ENCODE data around the gene URM1.
"Not testable (repeated sequence)": the region's sequence is repeated elsewhere in the genome, so short reads cannot be mapped to it uniquely, and the experiment has no call there.

Gene URM1

GRCh38 chr9:128370752-128371629 is at the start of gene URM1:
TSS of gene URM1 (plus strand) at chr9:128371374. CDS start at chr9:128371381, 7 bp downstream.
- peak; percentile 97 for DNase-seq (ENCODE audit: low spot score)

- DNase-seq (ENCODE audit: low spot score), result no peak
Measured at GRCh38 chr9:128321879-128322403, 49.2 kb upstream of the URM1 start.

DNA sequence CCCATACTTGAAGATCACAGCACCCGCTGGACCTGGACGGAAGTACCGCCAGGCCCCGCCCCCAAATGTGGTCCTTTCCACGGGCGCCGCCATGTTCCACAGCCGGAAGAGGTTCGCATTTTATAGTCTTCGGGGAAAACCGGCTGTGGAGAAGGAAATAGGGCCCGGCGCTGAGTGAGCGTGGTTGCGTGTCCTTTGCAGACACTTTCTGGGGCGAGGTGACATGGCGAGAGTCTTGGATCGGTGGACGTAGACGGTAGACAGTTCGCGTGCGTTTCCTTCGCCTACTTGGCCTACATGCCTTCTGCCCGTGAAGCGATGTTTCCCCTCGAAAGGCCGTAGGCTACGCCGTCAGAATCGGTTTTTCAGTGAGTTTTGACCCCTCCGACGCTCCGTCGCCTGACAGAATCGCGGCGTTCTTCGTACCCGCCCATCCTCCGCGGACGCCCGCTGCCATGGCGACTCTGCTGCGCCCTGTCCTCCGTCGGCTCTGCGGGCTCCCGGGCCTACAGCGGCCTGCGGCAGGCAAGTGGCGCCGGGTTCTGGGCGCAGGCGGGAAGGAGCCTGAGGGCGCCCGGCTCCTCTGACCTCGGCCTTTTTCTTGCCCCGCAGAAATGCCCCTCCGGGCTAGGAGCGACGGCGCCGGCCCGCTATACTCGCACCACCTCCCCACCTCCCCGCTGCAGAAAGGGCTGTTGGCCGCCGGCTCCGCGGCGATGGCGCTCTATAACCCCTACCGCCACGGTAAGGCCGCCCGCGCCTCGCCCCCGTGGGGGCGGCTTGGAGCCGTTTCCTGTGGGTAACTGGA is 48.6 kb upstream of the URM1 start, which contains the start of the genes COQ4 and TRUB2:
Gene COQ4, plus strand, starts transcription at position 436 of the 808 bp plus-strand sequence. Its CDS starts 20 bp downstream, at position 456.
Gene TRUB2, minus strand, starts transcription at position 44 of the 808 bp plus-strand sequence. Its CDS starts 39 bp downstream, at position 5.
- DNase-seq (ENCODE audit: low spot score), result peak; percentile 95

DNA sequence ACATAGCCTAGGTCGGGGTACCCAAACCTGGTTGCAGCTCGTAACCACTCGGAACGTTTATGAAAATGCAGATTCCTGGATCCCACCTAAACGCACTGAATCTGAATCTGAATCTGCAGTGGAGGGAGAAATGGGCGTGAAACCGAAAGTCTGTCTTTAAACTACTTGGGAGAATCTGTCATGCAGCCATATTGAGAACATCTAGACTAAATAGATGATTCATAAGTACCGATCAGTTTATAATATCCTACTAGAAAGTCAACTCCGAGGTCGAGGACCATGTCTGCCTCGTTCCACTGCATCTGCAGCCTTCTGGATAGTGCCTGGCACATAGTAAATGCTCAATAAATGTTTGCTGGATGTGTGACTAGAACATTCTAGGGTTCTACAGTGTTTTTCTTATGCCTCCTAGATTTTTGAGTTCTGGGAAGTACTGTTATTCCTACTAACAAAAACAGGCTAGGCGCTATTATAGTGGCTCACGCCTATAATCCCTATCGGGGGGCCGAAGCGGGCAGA is 47.9 kb upstream of the URM1 start:
- no peak for DNase-seq (ENCODE audit: low spot score)

DNA sequence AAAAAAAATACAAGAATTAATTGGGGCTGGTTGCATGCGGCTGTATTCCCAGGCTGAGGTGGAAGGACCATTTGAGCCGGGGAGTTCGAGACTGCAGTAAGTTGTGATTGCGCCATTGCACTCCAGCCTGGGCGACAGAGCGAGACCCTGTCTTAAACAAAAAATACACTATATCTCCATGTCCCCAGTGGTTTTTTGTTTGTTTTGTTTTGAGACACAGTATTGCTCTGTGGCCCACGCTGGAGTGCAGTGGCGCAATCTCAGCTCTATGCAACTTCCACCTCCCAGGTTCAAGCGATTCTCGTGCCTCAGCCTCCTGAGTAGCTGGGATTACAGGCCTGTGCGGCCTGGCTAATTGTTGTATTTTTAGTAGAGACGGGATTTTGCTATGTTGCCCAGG is 47.4 kb upstream of the URM1 start:
- no peak for DNase-seq (ENCODE audit: low spot score)

- no peak for DNase-seq (ENCODE audit: low spot score)
Measured at GRCh38 chr9:128324401-128324800, 46.8 kb upstream of the URM1 start.

DNA sequence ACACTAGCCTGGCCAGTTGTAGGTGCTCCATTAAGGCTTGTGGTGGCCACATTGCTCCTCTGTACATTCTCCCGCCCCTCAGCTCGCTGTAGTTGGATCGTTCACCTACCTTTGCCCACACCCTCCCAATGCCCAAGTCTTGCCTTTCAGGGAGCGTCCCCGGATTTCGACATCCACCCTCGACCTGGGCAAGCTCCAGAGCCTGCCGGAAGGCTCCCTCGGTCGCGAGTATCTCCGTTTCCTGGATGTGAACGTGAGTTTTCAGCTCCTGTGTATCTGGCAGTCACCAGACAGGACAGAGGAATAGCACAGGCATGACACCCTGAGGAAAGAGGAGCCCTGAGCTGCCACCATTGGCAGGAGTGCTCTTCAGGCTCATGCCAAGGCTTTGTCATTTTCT is 45.5 kb upstream of the URM1 start:
- DNase-seq (ENCODE audit: low spot score), result no peak

DNA sequence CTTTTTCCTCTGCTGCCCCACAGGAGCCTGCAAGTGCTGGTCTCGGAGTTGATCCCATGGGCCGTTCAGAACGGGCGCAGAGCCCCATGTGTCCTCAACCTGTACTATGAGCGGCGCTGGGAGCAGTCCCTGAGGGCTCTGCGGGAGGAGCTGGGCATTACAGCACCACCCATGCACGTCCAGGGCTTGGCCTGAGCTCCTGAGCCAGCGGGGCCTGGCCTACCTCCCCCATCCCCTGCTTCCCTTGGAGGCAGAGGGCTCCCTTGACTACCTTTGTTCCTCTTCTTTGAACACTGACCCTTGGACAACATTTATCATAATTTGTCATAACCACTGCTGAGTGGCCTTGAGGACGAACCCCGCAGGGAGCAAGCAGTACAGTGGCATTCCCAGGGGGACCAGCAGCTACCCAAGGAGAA is 37.7 kb upstream of the URM1 start:
- DNase-seq (ENCODE audit: low spot score), result no peak

DNA sequence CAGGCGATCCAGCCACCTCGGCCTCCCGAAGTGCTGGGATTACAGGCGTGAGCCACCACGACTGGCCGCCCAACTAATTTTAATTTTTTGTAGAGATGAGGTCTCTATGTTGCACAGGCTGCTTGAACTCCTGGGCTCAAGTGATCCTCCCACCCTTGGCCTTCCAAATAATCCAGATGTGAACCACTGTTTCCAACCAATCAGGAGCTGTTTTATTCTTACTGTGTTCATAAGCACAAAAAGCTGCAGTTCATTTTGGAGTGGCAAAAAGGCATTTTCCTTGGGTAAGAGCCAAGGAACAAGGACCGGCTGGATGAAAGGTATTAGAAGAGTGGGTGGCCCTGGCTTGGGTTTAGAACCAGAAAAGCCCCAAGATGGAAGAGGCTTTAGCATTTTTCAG is 36.0 kb upstream of the URM1 start:
- DNase-seq (ENCODE audit: low spot score), result no peak

DNA sequence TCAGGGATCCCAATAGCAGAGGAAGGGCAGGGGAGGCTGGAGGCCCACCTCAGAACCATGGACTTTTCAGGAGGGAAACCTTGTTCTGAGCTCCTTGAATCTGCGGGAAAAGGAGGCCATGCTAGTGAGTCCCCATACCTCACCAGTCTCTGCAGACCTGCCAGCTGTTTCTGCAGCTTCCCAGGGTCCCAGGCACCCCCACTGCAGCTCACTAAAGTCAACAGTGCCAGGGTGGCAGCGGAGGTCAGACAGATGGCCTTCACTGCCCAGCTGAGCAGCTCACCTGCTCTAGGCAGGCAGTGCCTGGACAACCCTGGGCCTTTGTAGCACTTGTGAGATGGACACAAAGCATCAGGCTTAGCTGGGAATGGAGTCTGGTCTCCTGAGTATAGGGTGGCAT is 35.3 kb upstream of the URM1 start:
- no peak for DNase-seq (ENCODE audit: low spot score)

GRCh38 chr9:128337936-128338335 is 33.2 kb upstream of the URM1 start:
- DNase-seq (ENCODE audit: low spot score), result no peak

DNA sequence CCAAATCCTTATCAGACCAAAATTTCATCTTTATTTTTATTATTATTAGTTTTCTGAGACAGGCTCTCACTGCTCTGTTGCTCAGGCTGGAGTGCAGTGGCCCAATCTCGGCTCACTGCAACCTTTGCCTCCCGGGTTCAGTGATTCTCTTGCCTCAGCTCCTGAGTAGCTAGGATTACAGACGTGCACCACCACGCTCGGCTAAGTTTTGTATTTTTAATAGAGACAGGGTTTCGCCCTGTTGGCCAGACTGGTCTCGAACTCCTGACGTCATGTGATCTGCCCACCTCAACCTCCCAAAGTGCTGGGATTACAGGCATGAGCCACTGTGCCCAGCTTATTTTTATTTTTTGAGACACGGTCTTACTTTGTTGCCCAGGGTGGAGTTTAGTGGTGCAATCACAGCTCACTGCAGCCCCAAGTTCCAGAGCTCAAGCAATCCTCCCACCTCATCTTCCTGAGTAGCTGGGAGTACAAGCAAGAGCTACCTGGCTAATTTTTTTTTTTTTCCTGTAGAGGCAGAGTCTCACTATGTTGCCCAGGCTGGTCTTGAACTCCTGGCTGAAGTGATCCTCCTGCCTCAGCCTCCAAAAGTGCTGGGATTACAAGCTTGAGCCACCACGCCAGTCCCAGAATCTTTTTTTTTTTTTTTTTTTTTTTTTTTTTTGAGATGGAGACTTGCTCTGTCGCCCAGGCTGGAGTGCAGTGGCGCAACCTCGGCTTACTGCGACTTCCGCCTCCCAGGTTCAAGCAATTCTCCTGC is 32.1 kb upstream of the URM1 start:
- DNase-seq (ENCODE audit: low spot score), result not testable (repeated sequence)

DNA sequence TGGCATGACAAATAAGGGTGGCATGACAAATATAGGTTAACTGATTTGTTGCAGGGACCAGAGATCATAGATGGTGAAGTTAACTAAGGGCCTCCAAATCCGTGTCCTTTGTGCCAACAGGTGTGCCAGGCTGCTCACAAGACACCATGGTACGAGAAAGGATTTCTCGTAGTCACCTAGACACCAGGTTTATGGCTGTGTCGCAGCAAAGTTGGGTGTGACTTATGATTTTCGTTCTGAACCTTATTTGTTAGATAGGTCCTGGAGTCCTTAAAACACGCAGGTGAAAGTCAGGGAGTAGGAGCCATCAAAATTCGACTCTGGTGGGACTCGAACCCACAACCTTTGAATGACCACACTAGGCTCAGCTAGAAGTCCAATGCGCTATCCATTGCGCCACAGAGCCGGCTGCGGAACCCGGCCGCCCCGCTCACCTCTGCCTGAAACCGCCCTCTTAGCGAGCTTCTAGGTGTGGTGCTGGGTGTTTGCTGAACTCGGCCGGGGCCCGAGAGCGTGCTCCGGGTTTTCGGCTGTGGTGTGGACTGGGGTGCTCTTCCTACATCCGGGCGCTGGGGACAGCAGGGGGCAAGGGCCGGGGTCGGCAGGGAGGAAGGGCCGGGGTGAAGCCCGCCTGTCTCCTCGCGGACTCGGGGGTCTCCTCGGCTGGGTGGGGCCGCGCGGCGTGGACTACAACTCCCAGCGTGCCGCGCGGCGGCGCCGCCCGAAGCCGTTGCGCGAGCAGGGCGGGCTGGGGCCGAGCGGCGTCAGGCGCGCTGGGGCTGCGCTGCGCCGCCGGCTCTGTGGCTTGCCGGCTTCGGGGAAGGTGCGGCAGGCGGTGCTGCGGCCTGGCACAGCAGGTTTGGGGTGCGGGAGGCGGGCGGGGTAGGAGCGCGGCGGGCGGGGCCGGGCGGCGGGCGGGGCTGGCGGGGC is 31.1 kb upstream of the URM1 start, which contains the start of gene SLC27A4:
Gene SLC27A4, plus strand, starts transcription at position 767 of the 930 bp plus-strand sequence. CDS start 2,606 bp downstream, outside the sequence.
- DNase-seq (ENCODE audit: low spot score), result peak; percentile 90

DNA sequence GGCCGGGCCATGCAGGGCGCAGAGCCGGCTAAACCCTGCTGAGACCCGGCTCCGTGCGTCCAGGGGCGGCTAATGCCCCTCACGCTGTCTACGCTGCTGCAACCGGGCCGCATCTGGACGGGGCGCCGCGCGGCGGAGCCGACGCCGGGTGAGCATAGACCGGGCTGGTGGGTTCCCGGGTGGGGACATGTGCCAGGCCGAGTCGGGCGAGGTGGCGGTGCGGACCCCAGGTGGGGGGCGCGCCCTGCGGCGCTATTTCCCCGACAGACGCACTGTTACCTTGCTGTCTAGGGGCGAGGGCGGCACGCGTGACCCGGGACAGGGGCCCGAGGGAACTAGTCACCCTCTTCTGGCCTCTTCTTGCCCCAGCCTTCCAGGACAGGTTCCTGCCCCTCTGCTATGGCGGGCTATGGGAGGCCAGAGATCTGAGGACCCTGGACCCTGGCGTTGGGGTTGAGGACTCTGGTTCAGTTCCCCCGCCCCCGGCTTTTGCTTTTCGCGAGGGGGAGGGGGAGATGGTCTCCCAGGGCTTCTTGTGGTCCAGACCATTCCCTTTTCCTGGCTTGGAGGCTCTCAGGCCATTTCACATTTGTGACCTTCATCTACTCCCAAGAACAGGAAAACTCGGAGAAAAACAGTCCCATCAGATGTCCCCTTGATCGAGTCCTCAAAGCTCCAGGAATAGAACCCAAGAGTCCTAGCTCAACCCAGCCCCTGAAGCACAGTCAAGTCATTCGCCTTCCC is 30.3 kb upstream of the URM1 start:
- no peak for DNase-seq (ENCODE audit: low spot score)

GRCh38 chr9:128341435-128341849 is 29.7 kb upstream of the URM1 start:
- DNase-seq (ENCODE audit: low spot score), result peak; percentile 81

GRCh38 chr9:128342971-128343680 is 28.0 kb upstream of the URM1 start:
- no peak for DNase-seq (ENCODE audit: low spot score)

- DNase-seq (ENCODE audit: low spot score), result no peak
Measured at GRCh38 chr9:128343855-128344254, 27.3 kb upstream of the URM1 start.

DNA sequence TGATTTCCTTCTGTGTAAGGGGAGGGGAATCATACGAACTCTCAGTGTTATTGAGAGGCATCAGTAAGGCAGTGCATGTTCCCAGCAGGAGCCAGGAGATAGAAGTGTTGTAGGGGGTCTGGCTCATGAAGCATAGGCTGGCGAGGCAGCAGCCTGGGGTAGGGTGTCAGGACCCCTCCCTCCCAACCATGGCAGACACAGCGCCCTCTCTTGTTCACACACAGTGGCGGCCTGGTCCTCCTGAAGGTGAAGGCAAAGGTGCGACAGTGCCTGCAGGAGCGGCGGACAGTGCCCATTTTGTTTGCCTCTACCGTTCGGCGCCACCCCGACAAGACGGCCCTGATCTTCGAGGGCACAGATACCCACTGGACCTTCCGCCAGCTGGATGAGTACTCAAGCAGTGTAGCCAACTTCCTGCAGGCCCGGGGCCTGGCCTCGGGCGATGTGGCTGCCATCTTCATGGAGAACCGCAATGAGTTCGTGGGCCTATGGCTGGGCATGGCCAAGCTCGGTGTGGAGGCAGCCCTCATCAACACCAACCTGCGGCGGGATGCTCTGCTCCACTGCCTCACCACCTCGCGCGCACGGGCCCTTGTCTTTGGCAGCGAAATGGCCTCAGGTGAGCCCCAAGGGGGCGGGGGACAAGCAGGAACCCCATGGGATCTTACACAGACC is 26.1 kb upstream of the URM1 start:
- DNase-seq (ENCODE audit: low spot score), result no peak
